IPS-15b (cell line): ENCODE results near the gene CRYGB.
"Not testable (repeated sequence)": the region's sequence is repeated elsewhere in the genome, so short reads cannot be mapped to it uniquely, and the experiment has no call there.

Experiments used
- H3K27me3 ChIP-seq: one replicate; pipeline ENCODE4 v1.6.1; 2013; ENCODE audit warnings: low read length; ENCODE audit not compliant: control insufficient read depth, insufficient read depth
- H3K36me3 ChIP-seq: one replicate; pipeline ENCODE4 v1.6.1; 2013; ENCODE audit warnings: low read length; ENCODE audit not compliant: control insufficient read depth, insufficient read depth
- H3K4me1 ChIP-seq: one replicate; pipeline ENCODE4 v1.6.1; 2013; ENCODE audit warnings: mild to moderate bottlenecking, low read length; ENCODE audit not compliant: control insufficient read depth, insufficient read depth
- H3K4me3 ChIP-seq: one replicate; pipeline ENCODE4 v1.5.1; 2013; ENCODE audit warnings: low read depth, low read length
- H3K9ac ChIP-seq: one replicate; pipeline ENCODE4 v1.6.1; 2013; ENCODE audit warnings: low read depth, mild to moderate bottlenecking, low read length
- H3K9me3 ChIP-seq: one replicate; pipeline ENCODE4 v1.6.1; 2013; ENCODE audit warnings: mild to moderate bottlenecking, low read length; ENCODE audit not compliant: control insufficient read depth, insufficient read depth

Gene CRYGB

GRCh38 chr2:208128136-208128535 is 17.8 kb downstream of the CRYGB start:
- Histone ChIP-seq H3K4me1 (peaks cover 3% of the 10 kb centered on the region), H3K9me3 (no peaks in the 10 kb centered on the region), H3K4me3 (no peak overlapping the region), H3K9ac (no peak overlapping the region), H3K36me3 (no peaks in the 10 kb centered on the region), H3K27me3 (peaks cover 3% of the 10 kb centered on the region)

DNA sequence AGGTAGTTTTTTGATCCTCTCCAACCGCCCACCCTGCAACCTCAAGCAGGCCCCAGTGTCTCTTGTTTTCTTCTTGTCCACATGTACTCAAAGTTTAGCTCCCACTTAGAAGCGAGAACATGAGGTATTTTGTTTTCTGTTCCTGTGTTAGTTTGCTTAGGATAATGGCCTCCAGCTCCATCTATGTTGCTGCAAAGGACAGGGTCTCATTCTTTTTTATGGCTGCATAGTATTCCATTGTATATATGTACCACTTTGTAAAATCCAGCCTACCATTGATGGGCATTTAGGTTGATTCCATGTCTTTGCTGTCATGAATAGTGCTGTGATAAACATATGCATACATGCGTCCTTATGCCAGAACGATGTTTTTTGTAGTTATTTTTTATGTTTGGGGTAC is 18.9 kb downstream of the CRYGB start:
- Histone ChIP-seq H3K9ac (no peak overlapping the region), H3K9me3 (no peaks in the 10 kb centered on the region), H3K36me3 (no peaks in the 10 kb centered on the region), H3K4me3 (no peak overlapping the region), H3K4me1 (peaks cover 3% of the 10 kb centered on the region), H3K27me3 (peaks cover 3% of the 10 kb centered on the region)

DNA sequence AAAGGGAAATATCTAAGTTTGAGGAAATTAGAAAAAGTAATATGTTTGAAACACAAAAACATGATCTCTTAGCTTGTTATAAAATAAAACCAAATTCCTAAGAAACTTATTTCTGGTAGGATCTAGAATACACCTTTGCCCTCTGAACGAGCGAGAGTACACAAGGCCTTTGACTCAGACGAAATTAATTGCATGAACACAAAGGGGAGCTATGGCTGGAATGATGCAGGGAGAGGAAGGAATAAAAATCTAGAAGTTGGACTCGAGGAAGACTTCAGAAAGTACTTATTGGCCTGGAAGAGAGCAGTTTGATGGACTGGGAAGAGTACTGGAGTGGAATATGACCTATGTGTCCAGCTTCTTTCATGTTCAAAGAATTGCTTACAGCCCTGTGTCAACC is 20.7 kb downstream of the CRYGB start:
- Histone ChIP-seq H3K4me3 (no peak overlapping the region), H3K9ac (no peak overlapping the region), H3K36me3 (no peaks in the 10 kb centered on the region), H3K9me3 (no peaks in the 10 kb centered on the region), H3K4me1 (peaks cover 3% of the 10 kb centered on the region), H3K27me3 (peaks cover 3% of the 10 kb centered on the region)

GRCh38 chr2:208124013-208124715 is 21.8 kb downstream of the CRYGB start, which contains the start of gene CRYGD:
CRYGD (minus strand) TSS chr2:208124524; CDS start chr2:208124473, 51 bp downstream.
- H3K9ac ChIP-seq, H3K4me1 ChIP-seq, H3K9me3 ChIP-seq, H3K27me3 ChIP-seq, H3K36me3 ChIP-seq: not testable (repeated sequence)
- H3K4me3 ChIP-seq, result peak within 1 kb of the TSS; percentile 45

DNA sequence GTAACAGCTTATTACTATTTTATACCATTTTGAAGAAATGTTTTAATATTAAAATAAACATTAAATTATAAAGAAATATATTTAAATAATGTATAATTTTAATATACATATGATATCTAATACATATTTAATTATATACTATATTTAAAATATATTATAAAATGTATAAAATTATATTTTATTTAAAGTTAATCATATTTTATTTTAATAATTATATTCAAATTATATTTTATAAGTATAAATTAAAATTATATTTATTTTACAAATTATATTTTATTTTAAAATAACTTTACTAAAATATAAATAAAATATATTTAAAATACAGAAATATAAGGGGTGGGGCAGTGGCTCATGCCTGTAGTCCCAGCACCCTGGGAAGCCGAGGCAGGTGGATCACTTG is 23.7 kb downstream of the CRYGB start:
- no peaks in the 10 kb centered on the region for H3K36me3 ChIP-seq

GRCh38 chr2:208118918-208119317 is 27.0 kb downstream of the CRYGB start:
- H3K9me3 ChIP-seq, result no peaks in the 10 kb centered on the region
- H3K27me3 ChIP-seq, result peaks cover 3% of the 10 kb centered on the region

More for the DNA sequence above, 23.7 kb downstream of the CRYGB start:
- H3K4me1 ChIP-seq, result peaks cover 3% of the 10 kb centered on the region
- H3K27me3 ChIP-seq, result peaks cover 3% of the 10 kb centered on the region
- H3K9me3 ChIP-seq, result no peaks in the 10 kb centered on the region
- no peak overlapping the region for H3K4me3 ChIP-seq
- no peak overlapping the region for H3K9ac ChIP-seq

DNA sequence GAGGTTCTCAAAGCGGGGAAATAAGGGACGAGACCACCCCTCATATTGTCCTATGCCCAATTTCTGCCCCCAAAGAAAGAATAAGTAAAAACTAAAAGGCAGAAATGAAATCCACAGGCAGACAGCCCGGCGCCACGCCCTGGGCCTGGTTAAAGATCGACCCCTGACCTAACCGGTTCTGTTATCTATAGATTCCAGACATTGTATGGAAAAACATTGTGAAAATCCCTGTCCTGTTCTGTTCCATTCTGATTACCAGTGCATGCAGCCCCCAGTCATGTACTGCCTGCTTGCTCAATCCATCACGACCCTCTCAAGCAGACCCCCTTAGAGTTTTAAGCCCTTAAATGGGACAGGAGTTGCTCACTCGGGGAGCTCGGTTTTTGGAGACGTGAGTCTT is 28.6 kb downstream of the CRYGB start:
- H3K4me1 ChIP-seq, result peaks cover 11% of the 10 kb centered on the region
- not testable (repeated sequence) for H3K9me3 ChIP-seq, H3K4me3 ChIP-seq, H3K27me3 ChIP-seq, H3K36me3 ChIP-seq, H3K9ac ChIP-seq

More at GRCh38 chr2:208118918-208119317, 27.0 kb downstream of the CRYGB start:
- H3K36me3 ChIP-seq, result no peaks in the 10 kb centered on the region
- H3K4me1 ChIP-seq, result peaks cover 3% of the 10 kb centered on the region
- no peak overlapping the region for H3K4me3 ChIP-seq
- H3K9ac ChIP-seq, result no peak overlapping the region

DNA sequence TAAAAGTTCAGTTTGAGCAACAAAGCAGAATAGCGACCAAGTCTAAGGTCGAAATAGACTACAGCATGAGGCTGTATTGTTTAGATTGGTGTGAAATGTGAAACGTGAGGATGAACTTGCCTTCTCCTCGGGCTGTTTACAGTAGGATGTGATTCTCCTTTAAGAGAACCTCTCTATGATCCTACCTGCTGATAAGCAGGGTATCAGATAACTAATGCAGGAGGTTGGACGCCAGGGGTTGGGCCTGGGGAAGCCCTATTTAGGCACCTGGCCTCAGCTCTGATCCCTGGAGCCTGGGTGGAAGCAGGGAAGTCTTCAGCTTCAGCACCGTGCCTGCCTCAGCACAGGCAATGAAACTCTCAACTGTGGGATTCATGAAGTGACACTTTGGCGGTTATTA is 33.0 kb downstream of the CRYGB start:
- no peak overlapping the region for H3K9ac ChIP-seq
- no peaks in the 10 kb centered on the region for H3K36me3 ChIP-seq
- no peaks in the 10 kb centered on the region for H3K9me3 ChIP-seq
- peaks cover 11% of the 10 kb centered on the region for H3K4me1 ChIP-seq
- H3K4me3 ChIP-seq, result peak overlapping the region; percentile 46
- no peaks in the 10 kb centered on the region for H3K27me3 ChIP-seq

- H3K4me3 ChIP-seq, result peak overlapping the region; percentile 46
- not testable (repeated sequence) for H3K27me3 ChIP-seq, H3K9me3 ChIP-seq, H3K36me3 ChIP-seq, H3K9ac ChIP-seq
- peaks cover 11% of the 10 kb centered on the region for H3K4me1 ChIP-seq
These were observed 33.6 kb downstream of the CRYGB start for GRCh38 chr2:208112273-208112745.

DNA sequence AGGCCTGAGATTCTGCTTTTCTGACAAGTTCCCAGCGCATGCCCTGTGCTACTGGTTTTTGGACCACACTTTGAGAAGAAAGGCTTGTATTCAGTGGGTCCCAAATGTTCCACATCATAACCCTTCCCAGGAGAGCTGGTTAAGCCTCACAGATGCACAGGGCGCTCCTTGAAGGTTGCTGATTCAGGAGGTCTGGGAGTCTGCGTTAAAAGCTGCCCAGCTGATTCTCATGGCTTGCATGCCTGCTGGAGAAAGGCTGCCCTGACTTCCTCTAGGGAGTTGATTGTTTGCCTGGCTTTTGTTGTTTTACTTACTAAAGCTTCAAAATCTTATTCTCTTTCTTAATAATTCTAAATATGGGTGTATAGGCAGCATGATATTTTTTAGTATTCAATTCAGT is 42.3 kb downstream of the CRYGB start:
- Histone ChIP-seq H3K36me3 (no peaks in the 10 kb centered on the region), H3K4me3 (no peak overlapping the region), H3K9me3 (no peaks in the 10 kb centered on the region), H3K9ac (no peak overlapping the region), H3K27me3 (no peaks in the 10 kb centered on the region), H3K4me1 (no peaks in the 10 kb centered on the region)

GRCh38 chr2:208101716-208102631 is 44.0 kb downstream of the CRYGB start:
- H3K9me3 ChIP-seq, result no peaks in the 10 kb centered on the region
- H3K9ac ChIP-seq, result no peak overlapping the region
- H3K27me3 ChIP-seq, result no peaks in the 10 kb centered on the region
- no peak overlapping the region for H3K4me3 ChIP-seq
- no peaks in the 10 kb centered on the region for H3K4me1 ChIP-seq
- no peaks in the 10 kb centered on the region for H3K36me3 ChIP-seq
